GM12865 (cell line): ENCODE data around the gene CITED1.

Experiments
- DNase-seq: peaks from one replicate; pipeline ENCODE4 v3.0.0; 2010; ENCODE audit warnings: low read depth
- H3K4me3 ChIP-seq: 2 replicates; pipeline ENCODE4 v1.5.1; 2011; ENCODE audit warnings: mild to moderate bottlenecking, low read depth, low read length, control low read depth
- TF ChIP-seq, protein P1 (sequence below): IDR thresholded peaks from 2 replicates; pipeline ENCODE4 v1.5.1; 2011; ENCODE audit warnings: low read length, control low read depth, low read depth, inconsistent platforms; ENCODE audit not compliant: insufficient read depth; ENCODE audit errors: missing control alignments

Gene CITED1, protein sequence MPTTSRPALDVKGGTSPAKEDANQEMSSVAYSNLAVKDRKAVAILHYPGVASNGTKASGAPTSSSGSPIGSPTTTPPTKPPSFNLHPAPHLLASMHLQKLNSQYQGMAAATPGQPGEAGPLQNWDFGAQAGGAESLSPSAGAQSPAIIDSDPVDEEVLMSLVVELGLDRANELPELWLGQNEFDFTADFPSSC

DNA sequence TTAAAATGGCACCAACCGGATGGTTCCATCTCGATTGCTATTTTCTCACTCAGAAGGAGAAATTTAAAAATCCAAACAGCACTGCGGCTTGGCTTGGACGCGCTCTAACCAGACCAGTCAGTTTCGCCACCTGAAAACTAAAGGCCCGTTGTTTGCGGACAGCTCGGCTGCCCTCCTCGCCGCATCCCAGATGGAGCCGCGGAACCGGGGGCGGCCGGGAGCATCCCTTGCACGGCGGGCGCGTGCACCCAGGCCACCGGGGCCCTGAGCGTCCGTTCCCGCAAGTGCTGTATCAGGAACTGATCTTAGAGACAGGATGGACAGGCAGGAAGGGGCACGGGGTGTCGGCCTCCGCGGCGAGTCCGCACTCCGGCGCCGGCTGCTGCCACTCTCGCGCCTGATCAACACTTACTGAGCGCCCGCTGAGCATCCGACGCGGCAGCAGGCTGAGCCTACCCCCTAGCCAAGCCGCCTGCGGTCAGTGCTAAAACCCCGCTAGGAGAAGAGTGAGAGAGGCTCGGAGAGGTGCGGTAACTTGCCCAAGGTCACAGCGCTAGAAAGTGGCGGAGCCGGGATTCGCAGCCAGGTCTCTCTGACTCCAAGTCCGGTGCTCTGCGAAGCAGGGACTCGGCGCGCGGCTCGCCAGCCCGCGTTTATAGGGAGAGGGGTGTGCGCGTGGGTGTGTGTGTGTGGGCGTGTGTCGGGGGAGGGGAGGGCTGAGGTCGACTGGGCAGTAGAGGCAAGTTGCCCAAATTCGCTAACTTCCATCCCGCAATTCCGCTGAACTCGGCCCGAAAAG, at the start of gene CITED1:
TSS of gene CITED1 (minus strand) at position 629 of the 799 bp plus-strand sequence. CDS start 3,045 bp downstream, outside the sequence.
- TF ChIP-seq, protein P1, sequence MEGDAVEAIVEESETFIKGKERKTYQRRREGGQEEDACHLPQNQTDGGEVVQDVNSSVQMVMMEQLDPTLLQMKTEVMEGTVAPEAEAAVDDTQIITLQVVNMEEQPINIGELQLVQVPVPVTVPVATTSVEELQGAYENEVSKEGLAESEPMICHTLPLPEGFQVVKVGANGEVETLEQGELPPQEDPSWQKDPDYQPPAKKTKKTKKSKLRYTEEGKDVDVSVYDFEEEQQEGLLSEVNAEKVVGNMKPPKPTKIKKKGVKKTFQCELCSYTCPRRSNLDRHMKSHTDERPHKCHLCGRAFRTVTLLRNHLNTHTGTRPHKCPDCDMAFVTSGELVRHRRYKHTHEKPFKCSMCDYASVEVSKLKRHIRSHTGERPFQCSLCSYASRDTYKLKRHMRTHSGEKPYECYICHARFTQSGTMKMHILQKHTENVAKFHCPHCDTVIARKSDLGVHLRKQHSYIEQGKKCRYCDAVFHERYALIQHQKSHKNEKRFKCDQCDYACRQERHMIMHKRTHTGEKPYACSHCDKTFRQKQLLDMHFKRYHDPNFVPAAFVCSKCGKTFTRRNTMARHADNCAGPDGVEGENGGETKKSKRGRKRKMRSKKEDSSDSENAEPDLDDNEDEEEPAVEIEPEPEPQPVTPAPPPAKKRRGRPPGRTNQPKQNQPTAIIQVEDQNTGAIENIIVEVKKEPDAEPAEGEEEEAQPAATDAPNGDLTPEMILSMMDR = no peak
- peak within 1 kb of the TSS; percentile 26 for H3K4me3 ChIP-seq
- no peak for DNase-seq

DNA sequence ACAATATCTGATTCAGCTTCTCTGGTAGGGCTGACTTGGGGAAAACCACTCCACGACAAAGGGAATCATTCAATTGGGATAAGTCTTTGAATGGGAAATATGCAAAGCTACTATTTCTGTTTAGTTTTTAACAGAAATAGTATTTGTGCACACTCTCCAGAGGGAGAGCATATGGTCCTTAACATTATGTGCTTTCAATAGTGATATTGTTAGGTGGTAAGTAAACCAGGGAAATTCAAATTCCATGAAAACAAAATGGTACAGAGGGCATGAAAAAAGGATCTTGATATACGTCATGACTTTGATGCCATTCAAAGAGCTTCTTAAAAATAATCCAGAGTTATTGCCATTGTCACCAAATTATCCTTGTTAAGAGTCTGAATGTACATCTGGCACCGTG, 47.1 kb upstream of the CITED1 start:
- no peak overlapping the region for H3K4me3 ChIP-seq
- TF ChIP-seq, protein P1 = no peak
- no peak for DNase-seq

DNA sequence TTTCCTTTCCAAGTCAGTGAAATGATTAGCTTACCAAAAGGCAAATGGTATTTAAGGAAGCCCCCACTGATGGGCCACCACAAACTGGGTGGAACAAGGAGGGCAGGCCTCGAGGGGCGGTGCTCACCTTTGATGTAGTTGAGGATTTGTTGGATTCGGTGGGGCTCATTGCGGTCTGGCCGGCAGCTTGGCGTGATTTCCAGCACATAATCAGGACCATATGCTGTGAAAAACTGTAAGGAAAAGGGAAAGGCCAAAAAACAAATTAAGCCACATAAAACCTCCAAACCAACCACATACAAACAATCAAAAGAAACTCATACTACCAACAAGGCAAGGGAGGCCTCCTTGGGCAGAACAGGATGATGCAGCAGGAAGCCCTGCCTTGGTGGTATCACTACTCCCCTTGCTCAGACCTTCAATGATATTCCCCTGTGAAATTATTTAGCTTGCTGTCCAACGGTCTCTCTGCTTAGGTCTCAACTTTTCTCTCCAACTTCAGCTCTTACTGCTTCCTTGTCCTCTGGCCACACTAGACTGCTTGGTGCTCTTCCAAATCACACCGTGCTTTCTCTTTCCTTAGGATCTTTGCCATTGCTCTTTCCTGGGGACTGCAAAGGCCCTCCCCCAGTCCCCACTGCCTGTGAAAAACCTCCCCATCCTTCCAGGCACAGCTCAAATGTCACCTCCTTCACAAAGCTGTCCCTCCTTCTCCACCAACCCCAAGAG, 46.1 kb upstream of the CITED1 start:
- no peak overlapping the region for H3K4me3 ChIP-seq
- TF ChIP-seq, protein P1 = no peak
- DNase-seq = no peak

DNA sequence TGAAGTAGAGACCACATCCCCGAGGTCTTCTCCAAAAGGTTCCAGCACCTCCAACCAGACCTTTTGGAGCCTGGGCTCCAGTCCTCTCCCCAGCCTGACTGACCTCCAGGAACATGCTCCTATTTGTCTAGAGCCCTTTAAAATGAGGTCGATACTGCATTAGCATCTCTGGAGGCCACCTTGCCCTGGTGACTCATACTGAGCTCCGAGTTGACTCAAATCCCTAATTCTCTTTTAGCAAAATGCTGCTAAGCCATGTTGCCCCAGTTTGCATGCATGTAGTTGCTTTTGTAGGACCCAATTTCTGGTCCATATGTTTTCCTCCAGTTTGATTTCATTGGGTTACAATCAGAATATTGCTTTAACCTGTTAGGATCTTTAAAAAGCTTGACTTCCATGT, 43.5 kb upstream of the CITED1 start:
- TF ChIP-seq, protein P1 = no peak
- H3K4me3 ChIP-seq = no peak overlapping the region
- peak; percentile 54 for DNase-seq

DNA sequence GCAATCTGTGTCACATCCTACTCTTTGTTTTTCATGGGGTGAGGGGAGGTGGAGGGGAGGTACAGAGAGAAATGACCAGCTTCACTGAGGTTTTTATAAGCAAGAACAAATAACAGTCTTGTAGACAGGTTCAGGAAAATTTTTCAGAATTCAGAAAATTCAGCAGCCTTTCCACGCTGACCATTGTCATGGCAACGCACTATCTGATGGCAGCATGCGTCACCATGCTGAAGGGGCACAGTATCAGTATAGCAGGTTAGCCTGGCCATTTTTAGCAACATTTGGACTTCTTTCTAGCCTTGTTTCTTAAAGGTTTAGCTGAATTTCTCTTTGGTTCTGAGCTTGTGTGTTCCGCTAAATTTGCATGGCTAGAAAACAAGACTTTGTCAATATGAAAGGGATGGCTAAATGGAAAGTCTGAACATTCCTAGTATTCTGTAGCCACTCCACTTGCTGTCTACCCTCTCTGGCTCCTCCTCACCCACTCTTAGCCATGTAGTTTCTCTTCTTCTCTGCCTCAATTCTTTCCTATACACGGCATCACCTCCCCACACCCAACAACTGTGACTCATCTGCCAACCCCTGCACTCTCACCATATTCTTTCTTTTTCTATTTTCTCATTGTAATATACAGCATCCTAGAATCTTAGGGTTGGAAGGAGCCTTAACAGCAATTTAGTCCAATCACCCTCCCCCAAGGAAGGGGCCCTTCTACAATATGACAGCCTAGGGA, 42.7 kb upstream of the CITED1 start:
- DNase-seq = no peak

DNA sequence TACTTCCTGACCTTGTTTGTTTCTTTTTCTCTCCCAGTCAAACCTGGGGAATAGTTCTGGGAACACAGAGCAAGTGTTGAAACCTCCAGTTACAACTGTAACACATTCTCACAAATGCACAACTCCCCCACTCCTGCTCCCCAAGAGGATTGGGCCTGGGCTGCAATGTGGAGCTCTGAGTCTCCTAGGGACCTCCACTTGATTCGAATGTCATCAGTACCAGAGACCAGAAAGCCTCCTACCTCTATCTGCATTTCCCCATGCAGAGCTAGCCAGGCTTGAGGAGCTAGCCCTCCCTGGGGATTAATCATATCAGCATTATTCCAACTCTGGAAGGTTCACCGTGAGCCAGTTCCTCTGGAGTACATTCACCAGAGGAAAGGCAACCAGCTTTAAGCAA, 41.7 kb upstream of the CITED1 start:
- TF ChIP-seq, protein P1 = no peak
- no peak overlapping the region for H3K4me3 ChIP-seq
- DNase-seq = no peak

More for the DNA sequence above, 42.7 kb upstream of the CITED1 start:
- TF ChIP-seq, protein P1 = no peak
- H3K4me3 ChIP-seq = no peak overlapping the region
